PC-3 (cell line): ENCODE data around the gene DLK1. TPM values are rescaled to one million over a fixed set of nuclear protein-coding genes. Genes with fewer than 3 reads are reported as not detected.

Experiments
- ATAC-seq: fragments of 200-7000 bp; cut with Tn5 transposase; 2 replicates; pipeline ENCODE4 v1.9.1; 2020; ENCODE audit warnings: mild to moderate bottlenecking, moderate library complexity
- BruUV-seq: library from RNA; stranded (reverse); fragments of 400-500 nt; replicated peaks from 2 replicates; lab custom pipeline; 2021; lab: Mats Ljungman, UMichigan
- CTCF ChIA-PET: fragments of 300-600 bp; sonication (Branson Sonifier 250); formaldehyde crosslinking; loops from one replicate; lab custom pipeline; 2022; ENCODE audit warnings: antibody characterized with exemption; lab: Charles Lee
- POLR2A ChIA-PET: fragments of 300-600 bp; sonication (Branson Sonifier 250); formaldehyde crosslinking; loops from one replicate; lab custom pipeline; 2022; ENCODE audit warnings: antibody characterized with exemption; ENCODE audit not compliant: unreplicated experiment; lab: Charles Lee
- DNase-seq: peaks from one replicate; pipeline ENCODE4 v3.0.0-alpha.2; 2015
- H2AFZ ChIP-seq: fragments of 300-600 bp; sonication (generic); 2 replicates; pipeline ENCODE4 v1.6.0; 2016; ENCODE audit warnings: antibody characterized with exemption, low read length
- H3F3A ChIP-seq: fragments of 300-600 bp; sonication (generic); one replicate; pipeline ENCODE4 v1.6.0; 2017; ENCODE audit warnings: antibody characterized with exemption, low read length, control low read depth, mild to moderate bottlenecking; ENCODE audit not compliant: unreplicated experiment
- H3K27ac ChIP-seq: fragments of 300-600 bp; sonication (generic); 2 replicates; pipeline ENCODE4 v1.5.1; 2016; ENCODE audit warnings: mild to moderate bottlenecking, low read length
- H3K27me3 ChIP-seq: fragments of 300-600 bp; sonication (generic); 2 replicates; pipeline ENCODE4 v1.6.1; 2016; ENCODE audit warnings: low read length, mixed read lengths
- H3K36me3 ChIP-seq: fragments of 300-600 bp; sonication (generic); 2 replicates; pipeline ENCODE4 v1.6.1; 2016; ENCODE audit warnings: low read depth, mixed run types, low read length, mixed read lengths
- H3K4me1 ChIP-seq: fragments of 300-600 bp; sonication (generic); 2 replicates; pipeline ENCODE4 v1.5.1; 2016; ENCODE audit warnings: low read length; ENCODE audit not compliant: insufficient read depth
- H3K4me2 ChIP-seq: fragments of 300-600 bp; sonication (generic); 2 replicates; pipeline ENCODE4 v1.6.0; 2016; ENCODE audit warnings: low read length
- H3K4me3 ChIP-seq: fragments of 300-600 bp; sonication (generic); 2 replicates; pipeline ENCODE4 v1.5.1; 2016; ENCODE audit warnings: mild to moderate bottlenecking, low read length, mixed read lengths
- H3K79me2 ChIP-seq: fragments of 300-600 bp; sonication (generic); 2 replicates; pipeline ENCODE4 v1.6.1; 2017; ENCODE audit warnings: low read length, mixed read lengths
- H3K9ac ChIP-seq: fragments of 300-600 bp; sonication (generic); 2 replicates; pipeline ENCODE4 v1.6.0; 2016; ENCODE audit warnings: mild to moderate bottlenecking, low read length
- H3K9me2 ChIP-seq: fragments of 300-600 bp; sonication (generic); replicated peaks from 2 replicates; pipeline ENCODE4 v1.6.1; 2016; ENCODE audit warnings: mixed run types, low read length, mixed read lengths
- H3K9me3 ChIP-seq: fragments of 300-600 bp; sonication (generic); 2 replicates; pipeline ENCODE4 v1.6.1; 2016; ENCODE audit warnings: low read length, mixed read lengths
- H4K20me1 ChIP-seq: fragments of 300-600 bp; sonication (generic); 2 replicates; pipeline ENCODE4 v1.6.1; 2016; ENCODE audit warnings: low read length, mixed read lengths
- EZH2 ChIP-seq: fragments of 300-600 bp; sonication (generic); IDR thresholded peaks from one replicate; pipeline ENCODE4 v1.6.1; 2017; ENCODE audit warnings: antibody characterized with exemption, mild to moderate bottlenecking, low read length; ENCODE audit not compliant: unreplicated experiment
- EZH2phosphoT487 ChIP-seq: fragments of 300-600 bp; sonication (generic); IDR thresholded peaks from 2 replicates; pipeline ENCODE4 v1.6.1; 2018; ENCODE audit warnings: mild to moderate bottlenecking, antibody characterized with exemption, low read length, borderline replicate concordance
- intact Hi-C: fragments of 100-400 bp; cut with micrococcal nuclease; formaldehyde crosslinking; loops from 2 replicates; pipeline ENCODE4 v1.9.0; 2023
- total RNA-seq: library from RNA; depleted of rRNA; stranded (reverse); fragments of >200 nt; gene quantifications from 2 replicates; pipeline ENCODE4 v1.2.3, GENCODE V29; 2014
- TF ChIP-seq, protein P1 (sequence below): fragments of 300-600 bp; sonication (generic); conservative IDR thresholded peaks from 2 replicates; pipeline ENCODE4 v1.5.1; 2017; ENCODE audit warnings: antibody characterized with exemption, low read depth, mild to moderate bottlenecking, low read length

DLK1 gene
- total RNA-seq, 1 experiment from 2014 or later, result not detected

DNA sequence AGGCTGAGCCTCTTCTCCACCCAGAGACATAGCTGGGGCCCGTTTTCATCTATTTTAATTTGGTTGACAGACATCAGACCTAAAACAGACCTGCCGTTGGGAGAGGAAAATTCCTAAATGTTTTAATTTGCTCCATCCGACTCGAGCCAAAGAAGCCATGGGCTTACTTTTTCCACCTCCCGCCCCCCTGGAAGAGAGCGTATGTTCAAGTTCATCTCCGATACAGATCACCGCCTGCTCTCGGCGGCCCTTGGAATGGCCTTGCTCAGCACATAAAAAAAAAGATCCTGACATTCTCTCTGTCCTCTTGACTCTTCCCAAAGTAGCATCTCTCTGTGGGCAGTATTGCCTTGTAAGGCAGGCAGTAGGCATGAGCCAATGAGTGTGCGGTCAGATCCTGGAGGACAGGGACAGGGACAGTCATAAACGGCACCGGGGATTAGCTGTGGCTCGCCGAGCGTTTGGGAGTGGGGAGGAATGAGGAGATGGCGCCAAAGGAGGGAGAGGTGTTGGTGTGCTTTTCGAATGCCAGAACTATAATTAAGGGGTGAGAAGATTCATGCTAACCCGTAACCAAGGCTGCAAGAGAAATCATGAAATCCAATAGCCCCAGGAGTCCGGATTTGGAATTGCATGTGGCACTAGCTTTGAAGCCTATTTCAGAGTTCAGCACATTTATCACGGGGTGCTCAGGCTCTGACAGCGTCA, 51.3 kb downstream of the DLK1 start:
- intact Hi-C loops, result no loop called here
- Histone ChIP-seq H2AFZ (no peak overlapping the region), H3F3A (no peaks in the 10 kb centered on the region), H3K9me3 (no peaks in the 10 kb centered on the region), H3K9me2 (no peaks in the 10 kb centered on the region), H3K36me3 (no peaks in the 10 kb centered on the region), H3K79me2 (no peaks in the 10 kb centered on the region), H3K4me3 (no peak overlapping the region), H3K27ac (no peak overlapping the region), H3K4me2 (no peak overlapping the region), H4K20me1 (no peaks in the 10 kb centered on the region), H3K27me3 (peaks cover 32% of the 10 kb centered on the region), H3K4me1 (no peaks in the 10 kb centered on the region), H3K9ac (no peak overlapping the region)
- CTCF ChIA-PET, result no interaction called here
- ATAC-seq (no peak), DNase-seq (no peak)
- no TSS peak for BruUV-seq
- POLR2A ChIA-PET, result no interaction called here
- TF ChIP-seq EZH2phosphoT487, result no peak

DNA sequence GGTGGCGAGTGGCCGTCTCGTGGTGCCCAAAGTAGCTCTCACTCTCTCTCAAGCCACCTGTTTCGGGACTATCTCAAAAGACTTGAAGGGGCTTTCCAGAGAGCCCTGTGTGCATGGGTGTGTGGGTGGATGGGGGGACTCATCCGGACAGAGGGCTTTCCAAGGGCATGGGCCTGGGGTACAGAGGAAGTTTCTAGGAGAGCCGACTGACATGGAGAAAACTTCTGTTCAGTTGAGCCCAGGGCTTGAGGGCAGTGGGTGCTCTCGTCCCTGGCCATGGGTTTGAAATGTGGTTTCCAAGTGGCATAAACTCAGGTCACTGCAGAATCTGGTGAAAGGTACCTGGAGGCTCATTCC, 51.8 kb downstream of the DLK1 start:
- no TSS peak for BruUV-seq
- H2AFZ ChIP-seq, result no peak overlapping the region
- ChIA-PET POLR2A (no interaction called here), CTCF (no interaction called here)
- no peak overlapping the region for H3K4me3 ChIP-seq
- intact Hi-C loops, result no loop called here
- TF ChIP-seq EZH2 (no peak), EZH2phosphoT487 (no peak)
- TF ChIP-seq, protein P1, sequence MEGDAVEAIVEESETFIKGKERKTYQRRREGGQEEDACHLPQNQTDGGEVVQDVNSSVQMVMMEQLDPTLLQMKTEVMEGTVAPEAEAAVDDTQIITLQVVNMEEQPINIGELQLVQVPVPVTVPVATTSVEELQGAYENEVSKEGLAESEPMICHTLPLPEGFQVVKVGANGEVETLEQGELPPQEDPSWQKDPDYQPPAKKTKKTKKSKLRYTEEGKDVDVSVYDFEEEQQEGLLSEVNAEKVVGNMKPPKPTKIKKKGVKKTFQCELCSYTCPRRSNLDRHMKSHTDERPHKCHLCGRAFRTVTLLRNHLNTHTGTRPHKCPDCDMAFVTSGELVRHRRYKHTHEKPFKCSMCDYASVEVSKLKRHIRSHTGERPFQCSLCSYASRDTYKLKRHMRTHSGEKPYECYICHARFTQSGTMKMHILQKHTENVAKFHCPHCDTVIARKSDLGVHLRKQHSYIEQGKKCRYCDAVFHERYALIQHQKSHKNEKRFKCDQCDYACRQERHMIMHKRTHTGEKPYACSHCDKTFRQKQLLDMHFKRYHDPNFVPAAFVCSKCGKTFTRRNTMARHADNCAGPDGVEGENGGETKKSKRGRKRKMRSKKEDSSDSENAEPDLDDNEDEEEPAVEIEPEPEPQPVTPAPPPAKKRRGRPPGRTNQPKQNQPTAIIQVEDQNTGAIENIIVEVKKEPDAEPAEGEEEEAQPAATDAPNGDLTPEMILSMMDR, result no peak
- ATAC-seq (no peak), DNase-seq (no peak)
- H3K4me2 ChIP-seq, result no peak overlapping the region
- no peaks in the 10 kb centered on the region for H4K20me1 ChIP-seq
- no peak overlapping the region for H3K27ac ChIP-seq
- no peaks in the 10 kb centered on the region for H3F3A ChIP-seq
- H3K9me2 ChIP-seq, result no peaks in the 10 kb centered on the region
- peaks cover 31% of the 10 kb centered on the region for H3K27me3 ChIP-seq
- no peaks in the 10 kb centered on the region for H3K79me2 ChIP-seq
- no peaks in the 10 kb centered on the region for H3K36me3 ChIP-seq
- no peaks in the 10 kb centered on the region for H3K4me1 ChIP-seq
- H3K9ac ChIP-seq, result no peak overlapping the region
- H3K9me3 ChIP-seq, result no peaks in the 10 kb centered on the region

DNA sequence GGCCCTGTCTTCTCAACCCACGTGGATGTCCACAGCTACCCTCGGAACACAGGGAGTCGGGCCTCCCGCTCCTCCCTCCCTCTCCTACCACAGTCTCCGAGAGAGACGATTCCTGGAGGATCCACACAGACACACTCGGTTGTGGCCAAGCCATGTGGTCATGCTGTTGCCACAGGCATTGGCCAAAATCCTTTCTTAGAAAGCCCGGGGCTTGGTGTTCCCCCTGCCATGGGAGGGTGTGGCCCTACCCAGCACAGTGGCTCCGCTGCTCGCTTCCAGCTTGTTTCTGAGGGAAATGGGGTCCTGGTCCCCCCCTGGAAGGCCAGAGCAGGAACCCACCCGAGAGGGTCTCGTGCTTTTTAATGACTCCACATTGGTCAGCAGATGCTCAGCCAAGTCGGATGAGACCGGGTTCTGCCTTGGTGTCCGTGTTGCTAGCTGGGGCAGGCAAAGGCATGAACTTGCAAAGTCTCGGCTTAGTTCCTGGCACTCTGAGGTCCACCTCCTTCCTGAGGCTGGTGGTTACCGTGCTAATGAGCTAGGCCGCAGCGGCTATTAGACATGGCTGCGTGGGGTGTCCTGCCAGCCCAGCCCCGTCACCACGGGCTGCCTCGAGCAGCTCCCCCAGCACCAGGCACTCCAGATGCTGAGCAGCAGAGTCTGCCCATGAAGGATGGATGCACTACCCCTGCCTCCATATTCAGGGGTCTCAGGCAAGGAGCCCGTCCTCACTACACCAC, 52.4 kb downstream of the DLK1 start:
- H3K4me1 ChIP-seq, result no peaks in the 10 kb centered on the region
- no peaks in the 10 kb centered on the region for H3F3A ChIP-seq
- no peak overlapping the region for H2AFZ ChIP-seq
- H3K9me2 ChIP-seq, result no peaks in the 10 kb centered on the region
- peaks cover 25% of the 10 kb centered on the region for H3K27me3 ChIP-seq
- ChIA-PET POLR2A (no interaction called here), CTCF (no interaction called here)
- no peak for DNase-seq
- no peak overlapping the region for H3K4me3 ChIP-seq
- H3K9me3 ChIP-seq, result no peaks in the 10 kb centered on the region
- H3K79me2 ChIP-seq, result no peaks in the 10 kb centered on the region
- no peak for ATAC-seq
- intact Hi-C loops, result no loop called here
- TF ChIP-seq, protein P1, result no peak
- TF ChIP-seq EZH2 (no peak), EZH2phosphoT487 (no peak)
- H3K4me2 ChIP-seq, result no peak overlapping the region
- H3K27ac ChIP-seq, result no peak overlapping the region
- H3K36me3 ChIP-seq, result no peaks in the 10 kb centered on the region
- H4K20me1 ChIP-seq, result no peaks in the 10 kb centered on the region
- no TSS peak for BruUV-seq
- H3K9ac ChIP-seq, result no peak overlapping the region
